ENCODE results near the gene TBC1D24. TPM values are rescaled to one million over a fixed set of nuclear protein-coding genes. Genes with fewer than 3 reads are reported as not detected.
A peak's percentile ranks its signal among the peaks of the same experiment; 100 is the strongest.

Gene TBC1D24
- total RNA-seq, 1 donor from 2014 or later = 15.4 TPM

DNA sequence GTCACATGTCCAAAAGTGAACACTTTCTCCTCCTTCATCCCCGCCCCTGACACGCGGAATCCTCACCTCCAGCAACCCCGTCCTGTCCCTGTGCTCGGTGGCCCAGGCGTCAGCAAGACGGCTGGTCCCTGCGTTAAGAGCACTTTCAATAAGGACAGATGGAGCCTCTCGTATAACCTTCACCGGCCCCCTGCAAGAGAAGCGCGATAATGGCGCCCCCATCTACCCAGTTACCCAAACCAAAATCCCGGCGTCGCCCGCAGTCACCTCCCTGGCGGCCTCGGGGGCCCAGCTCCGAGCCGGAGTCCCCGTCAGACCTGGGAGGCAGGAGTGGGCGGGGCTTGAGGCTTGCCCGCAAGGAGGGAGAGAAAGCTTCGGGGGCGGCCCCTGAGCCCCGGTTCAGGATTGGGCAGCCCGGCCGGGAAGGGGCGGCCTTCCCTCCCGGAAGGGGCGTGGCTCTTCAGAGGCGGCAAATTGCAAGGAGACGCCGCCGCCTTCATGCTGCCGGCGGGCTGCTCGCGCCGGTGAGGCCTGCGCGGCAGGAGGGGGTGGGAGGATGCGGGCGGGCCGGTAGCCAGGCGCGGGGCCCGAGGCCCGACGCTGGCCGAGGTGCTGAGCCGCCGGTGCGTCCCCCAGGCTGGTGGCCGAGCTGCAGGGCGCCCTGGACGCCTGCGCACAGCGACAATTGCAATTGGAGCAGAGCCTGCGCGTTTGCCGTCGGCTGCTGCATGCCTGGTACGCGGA lies 15.1 kb upstream of the TBC1D24 start, which contains the start of gene TEDC2:
Gene TEDC2, plus strand, starts transcription at position 463 of the 744 bp plus-strand sequence. Its CDS starts 36 bp downstream, at position 499.
- Mint-ChIP-seq H3K27me3 (ENCODE audit: unreplicated experiment) (no peaks in the 10 kb centered on the region), H3K27ac (ENCODE audit: unreplicated experiment) (peak within 1 kb of the TSS; percentile 80), H3K4me3 (ENCODE audit: unreplicated experiment) (peak within 1 kb of the TSS; percentile 81), H3K36me3 (ENCODE audit: unreplicated experiment) (peaks cover 3% of the 10 kb centered on the region), H3K9me3 (ENCODE audit: unreplicated experiment) (no peaks in the 10 kb centered on the region), H3K4me1 (ENCODE audit: unreplicated experiment) (peaks cover 14% of the 10 kb centered on the region)
- TF ChIP-seq, protein P1, sequence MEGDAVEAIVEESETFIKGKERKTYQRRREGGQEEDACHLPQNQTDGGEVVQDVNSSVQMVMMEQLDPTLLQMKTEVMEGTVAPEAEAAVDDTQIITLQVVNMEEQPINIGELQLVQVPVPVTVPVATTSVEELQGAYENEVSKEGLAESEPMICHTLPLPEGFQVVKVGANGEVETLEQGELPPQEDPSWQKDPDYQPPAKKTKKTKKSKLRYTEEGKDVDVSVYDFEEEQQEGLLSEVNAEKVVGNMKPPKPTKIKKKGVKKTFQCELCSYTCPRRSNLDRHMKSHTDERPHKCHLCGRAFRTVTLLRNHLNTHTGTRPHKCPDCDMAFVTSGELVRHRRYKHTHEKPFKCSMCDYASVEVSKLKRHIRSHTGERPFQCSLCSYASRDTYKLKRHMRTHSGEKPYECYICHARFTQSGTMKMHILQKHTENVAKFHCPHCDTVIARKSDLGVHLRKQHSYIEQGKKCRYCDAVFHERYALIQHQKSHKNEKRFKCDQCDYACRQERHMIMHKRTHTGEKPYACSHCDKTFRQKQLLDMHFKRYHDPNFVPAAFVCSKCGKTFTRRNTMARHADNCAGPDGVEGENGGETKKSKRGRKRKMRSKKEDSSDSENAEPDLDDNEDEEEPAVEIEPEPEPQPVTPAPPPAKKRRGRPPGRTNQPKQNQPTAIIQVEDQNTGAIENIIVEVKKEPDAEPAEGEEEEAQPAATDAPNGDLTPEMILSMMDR (IDR thresholded peaks at IDR 0.05) = no peak
- peak; percentile 97 for DNase-seq (ENCODE audit: extremely low spot score, unreplicated experiment)

DNA sequence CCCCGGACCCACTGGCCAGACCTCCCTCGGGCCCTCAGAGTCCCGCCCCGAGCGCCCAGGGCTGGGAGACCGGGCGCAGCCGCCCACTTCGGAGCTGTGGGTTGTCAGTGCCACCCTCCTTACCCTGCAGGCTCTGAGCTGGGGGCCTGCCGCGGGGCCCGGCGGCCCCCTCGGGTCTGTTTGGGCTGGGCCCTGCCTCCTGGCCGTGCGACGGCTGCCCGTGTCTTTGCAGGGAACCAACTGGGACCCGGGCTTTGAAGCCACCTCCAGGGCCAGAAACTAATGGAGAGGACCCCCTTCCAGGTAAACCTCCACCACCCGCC lies 14.6 kb upstream of the TBC1D24 start:
- Mint-ChIP-seq H3K27me3 (ENCODE audit: unreplicated experiment) (no peaks in the 10 kb centered on the region), H3K36me3 (ENCODE audit: unreplicated experiment) (peaks cover 2% of the 10 kb centered on the region), H3K9me3 (ENCODE audit: unreplicated experiment) (no peaks in the 10 kb centered on the region), H3K27ac (ENCODE audit: unreplicated experiment) (no peak overlapping the region), H3K4me3 (ENCODE audit: unreplicated experiment) (peak overlapping the region; percentile 50), H3K4me1 (ENCODE audit: unreplicated experiment) (peaks cover 14% of the 10 kb centered on the region)
- TF ChIP-seq, protein P1 (IDR thresholded peaks at IDR 0.05) = no peak
- DNase-seq (ENCODE audit: extremely low spot score, unreplicated experiment) = no peak

DNA sequence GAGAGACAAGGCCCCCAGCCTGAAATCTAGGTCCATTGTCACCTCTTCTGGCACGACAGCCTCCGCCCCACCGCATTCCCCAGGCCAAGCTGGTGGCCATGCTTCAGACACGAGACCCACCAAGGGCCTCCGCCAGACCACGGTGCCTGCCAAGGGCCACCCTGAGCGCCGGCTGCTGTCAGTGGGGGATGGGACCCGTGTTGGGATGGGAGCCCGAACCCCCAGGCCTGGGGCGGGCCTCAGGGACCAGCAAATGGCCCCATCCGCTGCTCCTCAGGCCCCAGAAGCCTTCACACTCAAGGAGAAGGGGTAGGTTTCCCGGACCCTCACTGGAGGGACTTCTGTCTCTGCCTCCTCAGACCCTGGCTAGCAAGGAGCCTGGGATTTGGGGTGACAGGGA lies 14.0 kb upstream of the TBC1D24 start:
- H3K4me1 Mint-ChIP-seq (ENCODE audit: unreplicated experiment) = peaks cover 14% of the 10 kb centered on the region
- H3K4me3 Mint-ChIP-seq (ENCODE audit: unreplicated experiment) = peak overlapping the region; percentile 50
- H3K27ac Mint-ChIP-seq (ENCODE audit: unreplicated experiment) = no peak overlapping the region
- DNase-seq (ENCODE audit: extremely low spot score, unreplicated experiment) = no peak
- TF ChIP-seq, protein P1 (IDR thresholded peaks at IDR 0.05) = no peak
- no peaks in the 10 kb centered on the region for H3K27me3 Mint-ChIP-seq (ENCODE audit: unreplicated experiment)
- H3K9me3 Mint-ChIP-seq (ENCODE audit: unreplicated experiment) = no peaks in the 10 kb centered on the region
- no peaks in the 10 kb centered on the region for H3K36me3 Mint-ChIP-seq (ENCODE audit: unreplicated experiment)

DNA sequence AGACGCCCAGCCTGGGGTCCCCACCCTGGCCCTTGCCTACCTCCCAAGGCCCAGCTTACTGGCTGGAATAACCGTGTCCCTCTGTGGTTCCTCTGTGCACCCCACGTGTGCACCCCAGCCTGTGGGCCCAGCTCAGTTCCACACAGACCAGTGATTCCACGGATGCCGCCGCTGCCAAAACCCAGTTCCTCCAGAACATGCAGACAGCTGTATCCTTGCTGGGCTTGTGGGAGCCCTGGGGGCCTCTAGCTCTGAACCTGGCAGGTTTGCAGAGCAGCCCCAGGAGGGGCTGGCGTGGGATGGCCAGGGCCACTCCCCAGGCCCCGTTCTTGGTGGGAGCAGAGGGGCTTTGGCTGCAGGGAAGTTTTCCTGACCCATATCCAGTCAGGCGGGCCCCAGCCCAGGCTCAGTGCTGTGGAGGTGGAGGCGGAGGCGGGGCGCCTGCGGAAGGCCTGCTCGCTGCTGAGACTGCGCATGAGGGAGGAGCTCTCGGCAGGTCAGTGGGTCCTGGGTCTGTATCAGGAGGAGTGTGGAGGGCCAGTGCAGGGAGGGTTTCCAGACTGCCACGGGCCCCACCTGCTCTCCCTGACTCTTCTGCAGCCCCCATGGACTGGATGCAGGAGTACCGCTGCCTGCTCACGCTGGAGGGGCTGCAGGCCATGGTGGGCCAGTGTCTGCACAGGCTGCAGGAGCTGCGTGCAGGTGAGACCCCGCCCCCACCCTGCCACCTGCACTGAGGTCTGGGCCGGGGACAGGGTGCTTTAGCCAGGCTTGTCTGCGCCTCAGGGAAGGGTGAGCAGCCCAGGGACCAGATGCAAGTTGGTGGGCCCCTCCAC lies 12.7 kb upstream of the TBC1D24 start:
- Mint-ChIP-seq H3K27me3 (ENCODE audit: unreplicated experiment) (no peaks in the 10 kb centered on the region), H3K4me3 (ENCODE audit: unreplicated experiment) (no peak overlapping the region), H3K4me1 (ENCODE audit: unreplicated experiment) (peaks cover 15% of the 10 kb centered on the region), H3K27ac (ENCODE audit: unreplicated experiment) (no peak overlapping the region), H3K9me3 (ENCODE audit: unreplicated experiment) (no peaks in the 10 kb centered on the region), H3K36me3 (ENCODE audit: unreplicated experiment) (no peaks in the 10 kb centered on the region)
- DNase-seq (ENCODE audit: extremely low spot score, unreplicated experiment) = no peak
- TF ChIP-seq, protein P1 (IDR thresholded peaks at IDR 0.05) = no peak

DNA sequence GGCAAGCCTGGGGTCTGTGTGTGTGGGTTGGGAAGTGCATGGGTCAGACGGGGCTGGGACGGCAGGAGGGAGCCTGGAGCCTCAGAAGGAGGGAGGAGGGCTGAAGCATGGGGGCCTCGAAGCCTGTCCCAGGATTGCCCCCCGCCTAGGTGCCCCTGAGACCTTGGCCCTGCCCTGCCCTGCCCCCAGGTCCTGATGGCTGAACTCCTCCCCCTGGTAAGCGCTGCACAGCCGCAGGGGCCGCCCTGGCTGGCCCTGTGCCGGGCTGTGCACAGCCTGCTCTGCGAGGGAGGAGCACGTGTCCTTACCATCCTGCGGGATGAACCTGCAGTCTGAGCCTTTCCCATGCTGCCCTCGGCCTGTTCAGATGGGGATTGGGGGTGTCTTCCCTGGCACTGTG lies 10.6 kb upstream of the TBC1D24 start:
- Mint-ChIP-seq H3K4me3 (ENCODE audit: unreplicated experiment) (no peak overlapping the region), H3K9me3 (ENCODE audit: unreplicated experiment) (no peaks in the 10 kb centered on the region), H3K4me1 (ENCODE audit: unreplicated experiment) (peaks cover 17% of the 10 kb centered on the region), H3K27me3 (ENCODE audit: unreplicated experiment) (no peaks in the 10 kb centered on the region), H3K36me3 (ENCODE audit: unreplicated experiment) (no peaks in the 10 kb centered on the region), H3K27ac (ENCODE audit: unreplicated experiment) (no peak overlapping the region)
- TF ChIP-seq, protein P1 (IDR thresholded peaks at IDR 0.05) = no peak
- no peak for DNase-seq (ENCODE audit: extremely low spot score, unreplicated experiment)

All from osteocyte (in vitro differentiated cells).